Anterior cingulate cortex (tissue), 58 donors: ENCODE results near the gene SPEN.

Experiments used
- DNase-seq, 58 donors: peaks; one replicate each; lab custom pipeline; 2025; lab: John Stamatoyannopoulos, UW

SPEN gene

DNA sequence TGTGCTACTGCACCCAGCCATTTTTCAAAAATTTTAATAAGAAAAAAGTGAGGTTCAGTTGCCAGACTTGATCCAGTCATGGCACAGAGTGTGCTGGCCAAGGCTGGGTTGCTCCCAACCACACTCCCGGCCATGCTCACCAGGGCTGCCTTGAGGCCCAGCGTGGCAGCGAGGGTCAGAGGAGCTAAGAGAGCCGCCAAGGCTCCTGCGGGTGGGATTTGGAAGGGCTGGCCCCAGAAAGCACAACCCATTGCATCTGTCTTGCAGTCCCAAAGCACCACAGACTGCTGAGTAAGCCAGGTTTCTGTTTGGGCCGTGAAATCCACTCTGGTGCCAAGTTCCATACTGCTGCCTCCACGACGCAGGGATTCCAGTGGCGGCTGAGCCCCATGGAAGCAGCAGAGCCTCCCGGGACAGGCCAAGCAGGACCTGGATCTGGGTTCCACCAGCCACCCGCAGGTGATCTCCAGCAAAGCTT is 105.8 kb downstream of the SPEN start:
- no peak for DNase-seq

GRCh38 chr1:15953791-15954241 is 106.3 kb downstream of the SPEN start:
- DNase-seq = peak in 1 of 58 donors; percentile 16

DNA sequence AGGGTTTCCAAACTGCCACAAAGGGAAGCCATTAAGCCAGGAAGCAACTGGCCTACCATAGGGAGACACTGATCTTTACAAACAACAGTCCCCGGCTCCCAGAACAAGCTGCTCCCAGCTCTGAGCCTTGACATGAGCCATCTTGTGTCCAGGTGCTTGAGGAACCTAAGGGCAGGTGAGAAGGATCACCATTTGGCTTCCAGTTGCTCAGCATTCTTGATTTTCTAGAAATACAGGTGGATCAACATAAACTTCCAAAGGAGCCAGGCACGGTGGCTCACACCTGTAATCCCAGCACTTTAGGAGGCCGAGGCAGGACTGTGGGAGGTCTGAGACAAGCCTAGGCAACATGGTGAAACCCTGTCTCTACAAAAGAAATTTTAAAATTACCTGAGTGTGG is 106.8 kb downstream of the SPEN start:
- DNase-seq = no peak

DNA sequence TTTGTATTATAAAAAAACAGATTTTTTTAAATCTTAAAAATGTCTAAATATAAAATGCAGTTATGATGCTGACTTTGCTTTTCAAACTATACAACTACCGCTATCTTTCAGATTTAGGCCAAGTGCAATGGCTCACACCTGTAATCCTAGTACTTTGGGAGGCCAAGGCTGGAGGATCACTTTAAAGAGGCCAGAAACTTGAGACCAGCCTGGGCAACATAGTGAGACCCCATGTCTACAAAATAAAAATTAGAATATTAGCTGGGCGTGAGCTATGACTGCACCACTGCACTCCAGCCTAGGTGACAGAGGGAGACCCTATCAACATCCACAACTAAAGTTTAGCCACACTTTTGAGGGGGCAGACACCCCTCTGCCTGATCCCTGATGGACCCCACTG is 108.0 kb downstream of the SPEN start:
- DNase-seq = no peak

GRCh38 chr1:15956150-15956549 is 108.6 kb downstream of the SPEN start:
- no peak for DNase-seq

- no peak for DNase-seq
Measured at GRCh38 chr1:15957221-15958095, 110.0 kb downstream of the SPEN start.

GRCh38 chr1:15958111-15958510 is 110.6 kb downstream of the SPEN start:
- no peak for DNase-seq

- no peak for DNase-seq
Measured at GRCh38 chr1:15958793-15959192, 111.3 kb downstream of the SPEN start.

- no peak for DNase-seq
Measured at GRCh38 chr1:15959424-15959823, 111.9 kb downstream of the SPEN start.

GRCh38 chr1:15959827-15960446 is 112.4 kb downstream of the SPEN start:
- DNase-seq = no peak

DNA sequence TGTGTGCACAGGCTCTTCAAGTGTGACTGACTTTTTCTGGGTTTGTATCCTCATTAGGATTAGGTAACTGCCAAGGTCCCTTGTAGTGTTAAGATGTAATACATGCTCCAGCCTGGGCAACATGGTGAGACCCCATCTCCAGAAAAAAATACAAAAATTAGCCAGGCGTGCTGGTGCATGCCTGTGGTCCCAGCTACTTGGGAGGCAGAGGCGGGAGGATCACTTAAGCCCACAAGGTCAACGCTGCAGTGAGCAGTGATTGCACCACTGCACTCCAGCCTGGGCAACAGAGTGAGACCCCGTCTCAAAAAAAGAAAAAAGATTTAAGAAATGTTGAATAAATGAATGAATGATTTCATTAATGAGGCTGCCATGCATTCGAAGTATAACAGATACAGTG is 113.3 kb downstream of the SPEN start:
- DNase-seq = no peak

- no peak for DNase-seq
Measured at GRCh38 chr1:15961492-15961891, 114.0 kb downstream of the SPEN start.

DNA sequence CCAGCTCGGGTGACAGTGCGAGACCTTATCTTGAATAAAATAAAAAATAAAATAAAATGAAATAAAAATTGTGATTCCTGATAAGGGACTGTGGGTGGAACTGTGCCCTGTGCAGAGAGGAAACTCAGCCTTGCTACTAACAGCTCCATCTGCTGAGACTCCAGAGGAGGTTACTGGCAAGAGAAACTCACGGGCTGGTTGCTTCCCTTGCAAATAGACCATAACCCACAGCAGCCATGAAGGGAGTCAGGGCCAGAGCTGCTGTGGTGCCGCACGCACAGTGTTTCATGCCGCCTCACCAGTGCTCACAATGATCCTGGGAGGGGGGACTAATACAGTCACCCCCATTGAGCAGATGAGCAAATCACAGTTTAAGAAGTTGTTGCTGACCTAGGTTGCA is 114.7 kb downstream of the SPEN start:
- peak in 2 of 58 donors; percentile 25 to 29 for DNase-seq

DNA sequence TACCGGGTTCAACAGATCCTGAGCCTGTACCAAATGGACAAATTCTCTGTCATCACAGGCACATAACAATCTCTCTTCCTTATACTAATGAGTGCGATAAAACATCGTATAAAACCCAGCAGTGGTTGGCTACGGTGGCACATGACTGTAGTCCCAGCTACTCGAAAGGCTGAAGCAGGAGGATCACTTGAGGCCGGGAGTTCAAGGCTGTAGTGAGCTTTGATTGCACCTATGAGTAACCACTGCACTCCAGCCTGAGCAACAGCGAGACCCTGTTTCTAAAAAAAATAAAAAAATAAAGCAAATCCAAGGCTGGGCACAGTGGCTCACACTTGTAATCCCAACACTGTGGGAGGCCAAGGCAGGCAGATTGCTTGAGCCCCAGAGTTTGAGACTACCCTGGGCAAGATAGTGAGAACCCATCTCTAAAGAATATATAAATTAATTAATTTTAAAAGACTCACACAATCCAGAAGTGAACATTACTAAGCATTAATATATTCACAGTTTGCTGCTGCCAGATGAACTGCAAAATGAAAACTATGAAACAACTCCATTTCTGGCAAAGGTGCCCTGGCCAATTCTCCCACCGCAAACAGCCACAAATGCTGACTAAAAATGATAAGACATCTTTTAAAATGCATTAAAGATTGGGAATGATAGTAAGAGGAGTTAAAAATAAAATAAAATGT is 115.3 kb downstream of the SPEN start:
- no peak for DNase-seq

DNA sequence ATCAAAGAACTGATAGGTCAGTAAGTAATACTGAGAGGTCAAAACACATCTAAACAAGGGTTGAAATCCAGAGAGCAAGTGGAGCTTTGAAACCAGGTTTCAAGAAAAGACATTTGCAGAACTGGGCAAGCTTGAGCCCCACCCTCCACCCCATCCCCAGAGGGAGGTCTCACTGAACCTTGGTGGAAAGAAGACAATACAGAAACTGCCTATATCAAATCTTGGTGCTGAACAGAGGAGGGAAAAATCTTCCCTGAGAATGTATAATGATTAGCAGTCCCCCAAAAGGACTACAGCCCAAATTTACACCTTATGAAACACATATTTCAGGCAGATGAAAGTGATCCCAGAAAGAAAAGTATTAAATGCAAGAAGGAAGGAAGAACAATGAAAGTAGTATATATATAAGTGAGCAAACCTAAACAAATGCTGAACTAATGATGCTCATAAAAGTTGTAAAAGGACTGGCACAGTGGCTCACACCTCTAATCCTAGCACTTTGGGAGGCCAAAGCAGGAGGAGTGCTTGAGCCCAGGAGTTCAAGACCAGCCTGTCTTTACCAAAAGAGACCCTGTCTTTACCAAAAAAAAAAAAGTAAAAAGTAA is 116.0 kb downstream of the SPEN start:
- no peak for DNase-seq

DNA sequence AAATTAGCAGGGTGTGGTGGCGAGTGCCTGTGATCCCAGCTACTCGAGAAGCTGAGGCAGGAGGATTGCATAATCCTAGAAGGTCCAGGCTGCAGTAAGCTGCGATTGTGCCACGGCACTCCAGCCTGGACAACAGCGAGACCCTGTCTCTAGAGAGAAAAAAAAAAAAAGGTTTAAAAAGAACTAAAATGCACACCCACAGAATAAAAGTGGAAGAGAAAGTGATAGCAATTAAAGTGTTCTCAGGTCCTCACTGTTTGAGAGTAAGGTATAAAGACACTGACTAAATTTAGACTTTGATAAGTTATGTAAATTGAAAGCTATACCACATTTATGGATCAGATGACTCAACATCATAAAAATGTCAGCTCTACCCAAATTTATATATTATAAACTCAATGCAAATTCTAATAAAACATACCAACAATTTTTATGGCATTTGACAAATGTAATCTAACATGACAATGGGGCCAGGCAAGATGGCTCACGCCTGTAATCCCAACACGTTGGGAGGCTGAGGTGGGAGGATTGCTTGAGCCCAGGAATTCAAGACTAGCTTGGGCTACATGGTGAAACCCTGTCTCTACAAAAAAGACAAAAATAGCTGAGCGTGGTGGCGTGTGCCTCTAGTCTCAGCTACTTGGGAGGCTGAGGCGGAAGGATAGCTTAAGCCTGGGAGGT is 116.6 kb downstream of the SPEN start:
- DNase-seq = no peak

- DNase-seq = peak in 37 of 58 donors; percentile 11 to 84 (median 52)
Measured at GRCh38 chr1:15965228-15965767, 117.8 kb downstream of the SPEN start.

- peak in 13 of 58 donors; percentile 11 to 54 (median 31) for DNase-seq
Measured at GRCh38 chr1:15966081-15966955, 118.8 kb downstream of the SPEN start.

DNA sequence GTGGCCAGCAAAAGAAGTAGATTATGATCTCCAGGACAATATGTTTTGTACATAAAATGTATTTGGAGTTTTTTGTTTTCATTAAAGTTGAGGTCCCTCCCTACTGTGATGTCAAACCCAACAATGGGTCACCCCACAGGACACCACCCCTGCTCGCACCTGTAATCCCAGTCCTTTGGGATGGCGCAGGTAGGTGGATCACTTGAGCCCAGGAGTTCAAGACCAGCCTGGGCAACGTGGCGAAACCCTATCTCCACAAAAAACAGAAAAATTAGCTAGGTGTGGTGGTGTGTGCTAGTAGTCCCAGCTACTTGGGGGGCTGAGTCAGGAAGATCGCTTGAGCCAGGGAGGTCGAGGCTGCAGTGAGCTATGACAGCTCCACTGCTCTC is 119.4 kb downstream of the SPEN start:
- DNase-seq = no peak
